Sigmoid colon (tissue), 4 donors: Measurements from ENCODE around the gene COL1A2.

Source experiments
- CTCF ChIP-seq, 4 experiments: fragments of 450-650 bp in 3 of 4; fragments of 200-600 bp in 1 of 4; IDR thresholded peaks; one replicate each; pipeline ENCODE4 v1.5.1; 2016 to 2019; ENCODE audit warnings: antibody characterized with exemption in 4 of 4, mild to moderate bottlenecking in 3 of 4, moderate library complexity in 2 of 4
- EP300 ChIP-seq, 4 donors: sonication (generic); formaldehyde crosslinking; IDR thresholded peaks; one replicate each; pipeline ENCODE4 v1.6.1; 2017; ENCODE audit warnings: antibody characterized with exemption in 4 of 4
- POLR2A ChIP-seq, 2 donors: fragments of 450-650 bp; IDR thresholded peaks; one replicate each; pipeline ENCODE4 v1.6.1; 2016; ENCODE audit warnings: antibody characterized with exemption in 2 of 2, mild to moderate bottlenecking in 2 of 2, moderate library complexity in 2 of 2
- POLR2AphosphoS5 ChIP-seq, 4 donors: sonication (generic); formaldehyde crosslinking; IDR thresholded peaks; one replicate each; pipeline ENCODE4 v1.6.1; 2017; ENCODE audit warnings: antibody characterized with exemption in 4 of 4

GRCh38 chr7:94366832-94367231 is 27.9 kb upstream of the COL1A2 start:
- TF ChIP-seq CTCF (IDR thresholded peaks at IDR 0.05) (no peak), EP300 (IDR thresholded peaks at IDR 0.05) (no peak), POLR2A (IDR thresholded peaks at IDR 0.05) (no peak), POLR2AphosphoS5 (IDR thresholded peaks at IDR 0.05) (no peak)
